Stimulated activated naive CD8-positive, alpha-beta T cell treated with anti-CD3 and anti-CD28 coated beads, Interleukin-15, Interleukin-2, amounts not matched to agents 100 U/mL and 50 U/mL, for 24 hours (primary cell): ENCODE results near the gene HOXD3.

ENCODE experiments used
- ATAC-seq: fragments of 150-1000 bp; cut with Tn5 transposase; one replicate; pipeline ENCODE4 v1.10.0; 2021
- DNase-seq: peaks from one replicate; pipeline ENCODE4 v3.0.0; 2021

The HOXD3 gene

GRCh38 chr2:176177580-176178037, 20.5 kb downstream of the HOXD3 start:
- ATAC-seq (no peak), DNase-seq (no peak)

DNA sequence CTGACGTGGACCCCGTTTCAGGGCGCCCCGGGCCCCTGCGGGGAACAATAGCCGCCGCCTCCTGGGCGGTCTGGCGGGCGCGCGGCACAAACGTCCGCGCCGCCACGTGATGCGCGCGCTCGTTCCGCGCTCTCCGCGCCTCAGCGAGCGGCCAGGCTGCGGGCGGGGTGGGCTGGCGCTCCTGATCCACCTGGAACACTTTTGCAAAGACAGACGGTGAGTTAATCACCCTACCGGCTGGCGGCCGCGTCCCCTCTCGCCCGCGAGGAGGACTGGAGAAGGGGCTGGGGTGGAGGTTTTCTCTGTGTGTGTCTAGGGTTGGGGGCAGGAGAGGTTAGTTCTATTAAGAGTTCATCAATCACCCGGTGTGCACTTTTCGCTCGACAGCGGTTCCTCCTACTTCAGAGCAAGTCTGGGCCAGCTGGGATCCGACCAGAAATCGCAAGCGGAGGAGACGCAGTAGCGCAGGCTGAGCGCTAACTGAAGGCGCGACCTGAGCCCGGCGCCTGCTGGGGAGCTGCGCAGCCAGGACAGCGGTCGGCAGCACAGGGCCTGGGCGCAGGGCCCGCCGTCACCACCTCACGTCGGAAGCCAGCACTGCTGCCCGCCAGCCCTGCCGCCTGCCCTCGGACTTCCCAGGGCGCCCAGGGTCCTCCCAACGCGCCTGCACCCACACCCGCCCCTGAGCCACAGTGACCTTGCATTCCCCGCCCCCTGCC, 21.1 kb downstream of the HOXD3 start:
- no peak for DNase-seq
- peak; percentile 15 for ATAC-seq

DNA sequence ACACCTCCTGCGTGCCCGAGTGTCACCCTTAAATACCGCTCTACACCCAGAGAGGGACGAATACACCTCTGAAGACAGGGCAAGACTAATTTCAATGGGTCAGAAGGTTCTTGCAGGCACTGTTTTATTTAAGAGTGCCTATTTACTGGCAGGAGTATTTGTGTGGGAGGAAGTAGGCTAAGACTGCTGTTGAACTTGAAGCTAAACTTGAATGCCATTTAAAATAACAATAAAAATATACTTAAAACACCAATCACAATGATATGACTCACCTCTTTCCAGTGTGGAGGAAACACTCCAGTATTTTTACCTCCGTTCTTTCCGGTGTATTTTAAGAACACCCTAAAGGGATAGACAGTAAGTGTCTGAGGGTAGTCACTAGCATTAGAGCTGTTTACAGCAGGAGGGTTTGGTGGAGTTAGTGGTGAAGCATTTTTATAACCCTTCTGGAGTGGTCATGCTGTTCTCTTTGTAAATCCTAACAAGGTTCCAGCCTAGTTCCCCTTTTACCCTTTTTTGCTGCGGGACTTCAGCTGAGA, 21.7 kb downstream of the HOXD3 start:
- ATAC-seq (no peak), DNase-seq (no peak)

DNA sequence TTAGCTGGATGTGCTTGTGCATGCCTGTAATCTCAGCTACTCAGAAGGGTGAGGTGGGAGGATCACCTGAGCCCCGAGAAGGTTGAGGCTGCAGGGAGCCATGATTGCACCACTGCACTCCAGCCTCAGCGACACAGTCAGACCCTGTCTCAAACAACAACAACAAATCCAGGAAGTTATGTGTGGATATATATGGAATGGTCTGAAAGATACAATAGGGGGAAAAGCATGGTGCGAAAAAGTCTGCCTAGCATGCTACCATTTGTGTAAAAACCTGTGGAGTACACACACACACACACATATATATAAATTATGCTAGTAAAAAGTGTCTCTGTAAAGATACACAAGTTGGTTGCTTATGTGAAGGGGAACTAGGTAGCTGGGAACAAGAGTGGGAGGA, 24.4 kb downstream of the HOXD3 start:
- DNase-seq, result no peak
- ATAC-seq, result no peak

GRCh38 chr2:176182671-176183070, 25.6 kb downstream of the HOXD3 start:
- no peak for DNase-seq
- ATAC-seq, result no peak

- DNase-seq (no peak), ATAC-seq (no peak)
Measured at GRCh38 chr2:176184749-176185148, 27.6 kb downstream of the HOXD3 start.

GRCh38 chr2:176186024-176186423, 28.9 kb downstream of the HOXD3 start:
- ATAC-seq (no peak), DNase-seq (no peak)

DNA sequence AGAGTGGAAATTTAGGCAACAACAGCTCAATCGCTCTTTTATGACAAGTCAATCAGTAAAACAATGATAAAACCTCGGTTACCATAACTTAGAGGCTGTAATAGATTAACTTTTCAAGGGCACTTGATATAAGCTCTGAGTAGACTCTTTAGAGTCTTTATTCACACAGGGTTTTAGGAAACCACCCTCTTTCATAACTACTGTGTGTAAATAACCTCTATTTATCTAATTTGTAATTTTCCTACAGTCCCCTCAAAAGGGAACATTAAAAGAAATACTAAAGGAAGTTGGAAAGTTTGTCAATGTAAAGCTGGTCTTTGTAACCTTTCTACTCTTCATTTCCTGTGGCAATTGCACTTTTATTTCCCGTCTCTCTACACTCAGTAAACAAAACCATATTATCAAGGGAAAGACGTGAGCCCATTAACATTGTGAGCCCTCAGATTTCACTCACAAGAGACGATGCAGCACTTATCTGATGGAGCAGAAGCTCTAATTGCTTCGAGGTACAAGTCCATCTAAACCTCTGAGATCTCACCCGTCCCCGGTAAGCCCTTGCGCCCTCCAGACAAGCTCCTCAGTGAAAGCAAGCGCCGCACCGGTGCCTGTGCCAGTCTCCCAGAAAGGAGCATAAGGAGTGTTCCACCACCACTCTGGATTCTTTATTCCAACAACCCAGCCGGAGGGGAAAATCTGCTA, 30.2 kb downstream of the HOXD3 start:
- ATAC-seq, result no peak
- no peak for DNase-seq

GRCh38 chr2:176187899-176188773, 31.0 kb downstream of the HOXD3 start, which contains the start of gene HOXD1:
Gene HOXD1, plus strand, starts transcription at chr2:176188668. Its CDS starts 134 bp downstream, at chr2:176188802.
- DNase-seq (no peak), ATAC-seq (peak; percentile 50)

GRCh38 chr2:176188774-176189680, 31.9 kb downstream of the HOXD3 start:
- DNase-seq, result no peak

GRCh38 chr2:176189681-176190641, 32.9 kb downstream of the HOXD3 start:
- ATAC-seq (no peak), DNase-seq (no peak)

More at GRCh38 chr2:176188774-176189680, 31.9 kb downstream of the HOXD3 start:
- ATAC-seq, result no peak

DNA sequence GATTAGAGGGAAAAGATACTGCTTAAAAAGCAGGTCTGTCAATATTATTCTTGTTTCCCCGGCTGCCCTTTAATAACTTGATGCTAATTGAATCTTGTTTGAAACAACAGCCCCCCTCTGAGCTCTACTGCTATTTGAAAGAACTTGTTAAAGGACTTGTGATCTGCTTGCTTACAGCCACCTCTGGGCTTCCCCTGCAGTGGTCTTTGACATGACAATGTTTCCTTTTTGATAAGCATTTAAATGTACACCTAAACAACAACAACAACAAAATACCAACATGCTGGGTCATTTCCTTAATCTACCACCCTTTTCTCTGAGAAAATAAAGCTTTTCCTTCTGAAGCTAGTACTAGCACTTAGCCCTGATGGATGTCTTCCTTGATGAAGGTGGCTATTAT, 35.2 kb downstream of the HOXD3 start:
- DNase-seq (no peak), ATAC-seq (no peak)

DNA sequence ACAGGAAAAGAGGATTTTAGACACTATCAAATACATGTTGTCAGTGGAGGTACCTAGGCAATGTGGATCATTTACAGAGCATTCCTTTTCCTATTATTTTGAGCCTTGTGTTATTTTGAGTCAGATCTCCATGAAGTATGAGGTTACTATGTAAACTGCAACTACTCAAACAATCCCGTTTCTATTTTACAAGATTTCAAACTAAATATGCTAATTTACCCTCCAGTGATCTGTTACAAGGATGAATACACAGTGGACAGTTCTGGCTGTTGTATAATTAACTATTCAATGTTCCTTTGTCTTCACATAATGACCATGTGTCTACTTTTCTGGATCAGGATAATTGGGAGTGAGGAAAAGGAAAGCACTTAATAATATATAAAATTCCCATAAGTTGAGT, 35.9 kb downstream of the HOXD3 start:
- ATAC-seq, result no peak
- no peak for DNase-seq

- DNase-seq (no peak), ATAC-seq (no peak)
Measured at GRCh38 chr2:176199902-176200301, 42.8 kb downstream of the HOXD3 start.

GRCh38 chr2:176200971-176201370, 43.9 kb downstream of the HOXD3 start:
- DNase-seq (no peak), ATAC-seq (no peak)

GRCh38 chr2:176202491-176202890, 45.4 kb downstream of the HOXD3 start:
- no peak for DNase-seq
- no peak for ATAC-seq

DNA sequence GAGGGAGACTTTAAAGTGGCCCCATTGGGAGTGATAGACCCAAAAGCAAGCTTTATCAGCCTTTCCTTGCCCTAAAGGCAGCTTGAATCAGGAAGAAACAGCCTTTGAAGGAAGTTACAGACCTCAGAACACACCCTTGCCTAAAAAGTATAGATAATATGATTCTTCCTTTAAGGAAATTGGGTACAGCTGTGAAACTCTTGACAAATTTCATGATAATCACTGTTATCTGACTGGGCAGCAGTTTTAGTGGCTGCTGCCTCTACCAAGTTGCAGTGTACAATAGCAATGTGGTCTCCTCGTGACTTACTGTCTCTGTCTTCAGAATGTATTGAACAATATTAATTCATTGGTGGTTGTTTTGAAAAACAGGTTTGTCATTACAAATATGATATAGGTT, 48.0 kb downstream of the HOXD3 start:
- DNase-seq (no peak), ATAC-seq (no peak)

DNA sequence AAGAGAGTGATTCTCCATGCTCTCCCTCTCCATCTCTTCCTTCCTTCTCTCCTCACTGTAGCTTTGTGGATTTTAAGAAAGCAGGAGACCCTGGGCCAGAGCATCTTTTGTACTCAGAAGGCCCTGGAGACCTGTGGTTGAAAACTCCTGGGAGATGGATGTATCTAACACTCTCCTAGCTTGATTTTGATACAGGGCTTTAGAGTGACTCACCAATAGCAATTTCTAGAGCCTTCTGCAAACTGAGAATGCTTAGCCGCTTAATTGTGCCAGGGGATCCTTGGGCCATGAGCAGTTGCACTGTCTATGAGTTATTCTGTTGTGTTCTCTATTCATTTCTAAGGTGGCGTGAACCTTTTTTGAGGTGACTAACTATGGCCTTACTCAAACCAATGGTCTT, 49.0 kb downstream of the HOXD3 start:
- DNase-seq (no peak), ATAC-seq (no peak)

GRCh38 chr2:176206682-176207081, 49.6 kb downstream of the HOXD3 start:
- ATAC-seq, result no peak
- no peak for DNase-seq

- DNase-seq (no peak), ATAC-seq (no peak)
Measured at GRCh38 chr2:176211110-176211509, 54.0 kb downstream of the HOXD3 start.
